ENCODE data around the gene LEMD3.

Gene LEMD3

DNA sequence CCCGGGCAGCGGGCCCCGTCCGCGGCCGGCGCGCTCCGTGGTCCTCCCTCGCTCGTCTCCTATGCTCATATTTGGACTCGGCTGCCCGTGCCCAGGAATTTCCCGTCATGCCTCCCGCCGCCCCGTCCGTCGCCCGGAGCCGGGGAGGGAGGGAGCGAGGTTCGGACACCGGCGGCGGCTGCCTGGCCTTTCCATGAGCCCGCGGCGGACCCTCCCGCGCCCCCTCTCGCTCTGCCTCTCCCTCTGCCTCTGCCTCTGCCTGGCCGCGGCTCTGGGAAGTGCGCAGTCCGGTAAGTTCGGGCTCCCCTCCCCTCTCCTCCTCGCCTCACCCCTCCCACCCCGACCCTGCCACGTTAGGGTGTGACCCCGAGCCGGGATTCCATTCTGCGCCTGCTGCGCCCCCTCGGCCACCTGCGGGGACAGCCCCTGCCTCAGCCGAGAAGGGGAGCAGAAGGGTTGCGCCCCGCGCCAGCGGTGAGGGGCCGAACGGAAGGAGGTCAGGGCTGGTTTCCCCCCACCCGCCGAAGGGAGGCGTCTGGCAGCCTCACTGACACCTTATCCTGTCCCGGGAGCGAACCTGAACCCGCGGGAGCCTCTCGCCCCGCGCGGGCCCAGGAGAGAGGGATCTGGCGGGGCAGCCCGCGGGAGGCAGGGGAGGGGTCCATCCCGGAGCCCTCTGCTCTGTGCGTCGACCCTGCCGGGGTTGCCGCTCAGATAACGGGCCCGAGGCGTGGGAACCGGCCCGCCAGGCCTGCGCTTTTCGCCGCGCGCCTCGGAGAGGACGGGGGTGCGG lies 109.4 kb downstream of the LEMD3 start, which contains the start of gene MSRB3:
Gene MSRB3 (plus strand): TSS at position 108 of the 793 bp plus-strand sequence. CDS start 29,897 bp downstream, outside the sequence.
- peak; percentile 45 for DNase-seq
- H3K79me2 ChIP-seq (ENCODE audit: insufficient read depth, low read length) = peaks cover 37% of the 10 kb centered on the region
- peak within 1 kb of the TSS; percentile 74 for H3K9ac ChIP-seq (ENCODE audit: low read depth, low read length)
- no peaks in the 10 kb centered on the region for H3K36me3 ChIP-seq (ENCODE audit: insufficient read depth, low read length)
- H3K27ac ChIP-seq (ENCODE audit: low read length) = peak within 1 kb of the TSS; percentile 79
- H2AFZ ChIP-seq (ENCODE audit: low read depth, low read length) = peak within 1 kb of the TSS; percentile 83
- peaks cover 32% of the 10 kb centered on the region for H3K27me3 ChIP-seq (ENCODE audit: insufficient read depth, low read length, poor library complexity)
- H3K9me3 ChIP-seq (ENCODE audit: insufficient read depth, low read length, severe bottlenecking) = no peaks in the 10 kb centered on the region
- TF ChIP-seq EZH2 (IDR thresholded peaks at IDR 0.05; ENCODE audit: borderline replicate concordance, low read depth, low read length, severe bottlenecking) = peak; percentile 94
- TF ChIP-seq, protein P1, sequence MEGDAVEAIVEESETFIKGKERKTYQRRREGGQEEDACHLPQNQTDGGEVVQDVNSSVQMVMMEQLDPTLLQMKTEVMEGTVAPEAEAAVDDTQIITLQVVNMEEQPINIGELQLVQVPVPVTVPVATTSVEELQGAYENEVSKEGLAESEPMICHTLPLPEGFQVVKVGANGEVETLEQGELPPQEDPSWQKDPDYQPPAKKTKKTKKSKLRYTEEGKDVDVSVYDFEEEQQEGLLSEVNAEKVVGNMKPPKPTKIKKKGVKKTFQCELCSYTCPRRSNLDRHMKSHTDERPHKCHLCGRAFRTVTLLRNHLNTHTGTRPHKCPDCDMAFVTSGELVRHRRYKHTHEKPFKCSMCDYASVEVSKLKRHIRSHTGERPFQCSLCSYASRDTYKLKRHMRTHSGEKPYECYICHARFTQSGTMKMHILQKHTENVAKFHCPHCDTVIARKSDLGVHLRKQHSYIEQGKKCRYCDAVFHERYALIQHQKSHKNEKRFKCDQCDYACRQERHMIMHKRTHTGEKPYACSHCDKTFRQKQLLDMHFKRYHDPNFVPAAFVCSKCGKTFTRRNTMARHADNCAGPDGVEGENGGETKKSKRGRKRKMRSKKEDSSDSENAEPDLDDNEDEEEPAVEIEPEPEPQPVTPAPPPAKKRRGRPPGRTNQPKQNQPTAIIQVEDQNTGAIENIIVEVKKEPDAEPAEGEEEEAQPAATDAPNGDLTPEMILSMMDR (IDR thresholded peaks at IDR 0.05; ENCODE audit: borderline replicate concordance, extremely low read depth, low read length, poor library complexity, severe bottlenecking) = peak; percentile 35
- peak within 1 kb of the TSS; percentile 91 for H3K4me2 ChIP-seq (ENCODE audit: insufficient read depth, low read length)
- H3K4me1 ChIP-seq (ENCODE audit: insufficient read depth, low read length) = peaks cover 79% of the 10 kb centered on the region
- H3K4me3 ChIP-seq (ENCODE audit: low read depth in 1 of 2, low read length in 2 of 2) = peak within 1 kb of the TSS; percentile 17 to 64; a peak in 3 of 4 replicates
- peak; percentile 67 for ATAC-seq (ENCODE audit: insufficient read depth, low read depth)
- H4K20me1 ChIP-seq (ENCODE audit: insufficient read depth, low read length) = no peaks in the 10 kb centered on the region

DNA sequence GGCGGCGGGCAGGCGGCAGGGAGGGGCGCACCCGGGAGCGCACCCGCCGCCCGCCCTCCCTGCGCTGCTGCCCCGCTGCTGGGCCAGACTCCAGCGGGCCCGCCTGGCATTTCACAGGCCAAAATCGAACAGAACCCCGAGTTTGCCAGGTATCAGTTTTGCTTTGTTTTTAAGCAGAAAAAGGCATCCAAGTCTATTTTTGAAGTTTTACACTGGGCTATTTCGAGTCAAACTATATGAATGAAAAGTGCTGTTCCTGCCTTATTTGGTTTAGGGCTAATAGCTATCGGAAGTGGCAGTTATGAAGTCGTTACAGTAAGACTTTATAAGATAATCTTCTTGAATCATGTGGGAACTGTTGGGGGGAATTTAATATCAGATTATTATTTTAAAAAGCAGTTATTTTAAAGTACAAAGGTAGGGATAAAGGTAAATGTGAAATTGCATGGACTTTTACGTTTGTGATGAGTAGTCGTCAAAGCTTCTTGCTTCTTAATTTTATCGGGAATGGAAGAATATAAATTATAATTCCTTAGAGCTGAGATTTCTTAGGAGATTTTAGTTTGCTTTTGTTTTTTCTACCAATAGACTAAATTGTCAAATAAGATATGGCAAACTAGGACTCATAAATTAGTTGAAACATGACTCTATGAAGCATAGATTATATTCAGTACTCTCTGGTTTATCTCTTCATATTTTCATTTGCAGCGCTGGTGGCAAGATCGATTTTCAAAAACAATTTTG lies 110.2 kb downstream of the LEMD3 start:
- H3K79me2 ChIP-seq (ENCODE audit: insufficient read depth, low read length) = peaks cover 44% of the 10 kb centered on the region
- peak overlapping the region; percentile 83 for H2AFZ ChIP-seq (ENCODE audit: low read depth, low read length)
- peak overlapping the region; percentile 17 to 64; a peak in 3 of 4 replicates for H3K4me3 ChIP-seq (ENCODE audit: low read depth in 1 of 2, low read length in 2 of 2)

DNA sequence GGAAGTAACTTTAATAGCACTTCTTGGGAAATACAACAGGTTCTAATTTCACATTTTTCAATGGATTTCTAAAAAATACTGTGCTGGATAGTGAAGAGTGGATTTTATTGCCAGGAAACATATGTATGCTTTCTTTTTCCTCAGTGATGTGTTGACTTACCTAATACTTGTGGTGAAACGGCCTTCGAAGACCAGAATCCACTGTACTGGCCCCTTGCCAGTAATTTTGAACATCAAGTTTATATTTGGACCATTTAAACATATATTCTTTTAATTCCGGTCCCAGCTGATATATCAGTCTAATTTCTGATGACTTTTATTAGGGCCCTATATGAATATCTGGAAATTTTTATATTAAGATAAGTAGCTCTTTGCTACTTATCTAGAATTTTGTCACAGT lies 110.9 kb downstream of the LEMD3 start:
- H3K9ac ChIP-seq (ENCODE audit: low read depth, low read length) = peak overlapping the region; percentile 74
- H3K4me1 ChIP-seq (ENCODE audit: insufficient read depth, low read length) = peaks cover 64% of the 10 kb centered on the region
- peaks cover 30% of the 10 kb centered on the region for H3K27me3 ChIP-seq (ENCODE audit: insufficient read depth, low read length, poor library complexity)
- TF ChIP-seq EZH2 (IDR thresholded peaks at IDR 0.05; ENCODE audit: borderline replicate concordance, low read depth, low read length, severe bottlenecking) = no peak
- TF ChIP-seq, protein P1 (IDR thresholded peaks at IDR 0.05; ENCODE audit: borderline replicate concordance, extremely low read depth, low read length, poor library complexity, severe bottlenecking) = no peak
- H3K36me3 ChIP-seq (ENCODE audit: insufficient read depth, low read length) = no peaks in the 10 kb centered on the region
- H3K27ac ChIP-seq (ENCODE audit: low read length) = peak overlapping the region; percentile 79
- no peak for DNase-seq
- no peak for ATAC-seq (ENCODE audit: insufficient read depth, low read depth)
- H4K20me1 ChIP-seq (ENCODE audit: insufficient read depth, low read length) = no peaks in the 10 kb centered on the region; the same call in 1 of the 2 replicates
- no peak overlapping the region for H2AFZ ChIP-seq (ENCODE audit: low read depth, low read length)
- no peaks in the 10 kb centered on the region for H3K9me3 ChIP-seq (ENCODE audit: insufficient read depth, low read length, severe bottlenecking)
- peaks cover 49% of the 10 kb centered on the region for H3K79me2 ChIP-seq (ENCODE audit: insufficient read depth, low read length)
- peak overlapping the region; percentile 91 for H3K4me2 ChIP-seq (ENCODE audit: insufficient read depth, low read length)
- H3K4me3 ChIP-seq (ENCODE audit: low read depth in 1 of 2, low read length in 2 of 2) = peak overlapping the region; percentile 17 to 64; a peak in 3 of 4 replicates

More for the DNA sequence above, 110.2 kb downstream of the LEMD3 start:
- Histone ChIP-seq H3K9me3 (ENCODE audit: insufficient read depth, low read length, severe bottlenecking) (no peaks in the 10 kb centered on the region), H3K9ac (ENCODE audit: low read depth, low read length) (peak overlapping the region; percentile 74), H3K4me2 (ENCODE audit: insufficient read depth, low read length) (peak overlapping the region; percentile 91), H3K36me3 (ENCODE audit: insufficient read depth, low read length) (no peaks in the 10 kb centered on the region), H3K27me3 (ENCODE audit: insufficient read depth, low read length, poor library complexity) (peaks cover 30% of the 10 kb centered on the region), H3K4me1 (ENCODE audit: insufficient read depth, low read length) (peaks cover 72% of the 10 kb centered on the region), H3K27ac (ENCODE audit: low read length) (peak overlapping the region; percentile 79), H4K20me1 (ENCODE audit: insufficient read depth, low read length) (no peaks in the 10 kb centered on the region)
- peak; percentile 71 for ATAC-seq (ENCODE audit: insufficient read depth, low read depth)
- peak; percentile 77 for TF ChIP-seq EZH2 (IDR thresholded peaks at IDR 0.05; ENCODE audit: borderline replicate concordance, low read depth, low read length, severe bottlenecking)
- TF ChIP-seq, protein P1 (IDR thresholded peaks at IDR 0.05; ENCODE audit: borderline replicate concordance, extremely low read depth, low read length, poor library complexity, severe bottlenecking) = no peak
- no peak for DNase-seq

Data from DND-41 (cell line).